SHP77 (cell line): ENCODE results near the gene SH3BP1.
A peak's percentile ranks its signal among the peaks of the same experiment; 100 is the strongest.

Experiments used
- DNase-seq, 2 experiments: peaks; one replicate each; lab custom pipeline; 2025; lab: John Stamatoyannopoulos, UW

Gene SH3BP1

DNA sequence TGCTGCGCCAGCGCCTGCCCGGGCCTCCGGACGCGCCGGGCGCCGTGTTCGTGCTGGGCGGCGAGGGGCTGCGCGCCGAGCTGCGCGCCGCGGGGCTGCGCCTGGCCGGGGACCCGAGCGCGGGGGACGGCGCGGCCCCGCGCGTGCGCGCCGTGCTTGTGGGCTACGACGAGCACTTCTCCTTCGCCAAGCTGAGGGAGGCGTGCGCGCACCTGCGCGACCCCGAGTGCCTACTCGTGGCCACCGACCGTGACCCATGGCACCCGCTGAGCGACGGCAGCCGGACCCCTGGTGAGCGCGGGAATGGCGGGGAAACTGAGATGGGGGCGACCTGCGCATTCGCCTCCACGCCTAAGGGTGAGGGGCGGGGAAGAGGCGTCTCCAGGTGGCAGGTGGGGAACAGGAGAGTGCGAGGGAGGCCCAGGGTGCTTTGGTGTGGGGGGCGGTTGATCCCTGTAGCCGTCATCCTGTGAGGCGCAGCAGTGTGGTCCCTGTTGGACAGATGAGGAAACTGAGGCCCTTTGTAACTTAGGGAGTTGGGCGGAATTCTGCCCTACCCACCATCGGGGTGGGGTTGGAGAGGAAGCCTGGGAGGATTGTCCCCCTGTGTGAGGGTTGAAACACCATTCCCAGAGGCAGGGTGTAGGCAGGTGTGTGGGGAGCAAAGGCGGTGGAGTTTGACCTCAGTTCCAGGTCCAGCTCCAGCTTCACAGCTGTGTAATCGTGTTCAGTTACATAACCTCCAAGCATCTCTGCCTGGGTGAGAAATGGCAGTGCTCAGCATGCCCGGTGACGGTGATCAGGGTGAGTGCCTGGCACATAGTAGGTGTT lies 19.8 kb downstream of the SH3BP1 start:
- DNase-seq = no peak

DNA sequence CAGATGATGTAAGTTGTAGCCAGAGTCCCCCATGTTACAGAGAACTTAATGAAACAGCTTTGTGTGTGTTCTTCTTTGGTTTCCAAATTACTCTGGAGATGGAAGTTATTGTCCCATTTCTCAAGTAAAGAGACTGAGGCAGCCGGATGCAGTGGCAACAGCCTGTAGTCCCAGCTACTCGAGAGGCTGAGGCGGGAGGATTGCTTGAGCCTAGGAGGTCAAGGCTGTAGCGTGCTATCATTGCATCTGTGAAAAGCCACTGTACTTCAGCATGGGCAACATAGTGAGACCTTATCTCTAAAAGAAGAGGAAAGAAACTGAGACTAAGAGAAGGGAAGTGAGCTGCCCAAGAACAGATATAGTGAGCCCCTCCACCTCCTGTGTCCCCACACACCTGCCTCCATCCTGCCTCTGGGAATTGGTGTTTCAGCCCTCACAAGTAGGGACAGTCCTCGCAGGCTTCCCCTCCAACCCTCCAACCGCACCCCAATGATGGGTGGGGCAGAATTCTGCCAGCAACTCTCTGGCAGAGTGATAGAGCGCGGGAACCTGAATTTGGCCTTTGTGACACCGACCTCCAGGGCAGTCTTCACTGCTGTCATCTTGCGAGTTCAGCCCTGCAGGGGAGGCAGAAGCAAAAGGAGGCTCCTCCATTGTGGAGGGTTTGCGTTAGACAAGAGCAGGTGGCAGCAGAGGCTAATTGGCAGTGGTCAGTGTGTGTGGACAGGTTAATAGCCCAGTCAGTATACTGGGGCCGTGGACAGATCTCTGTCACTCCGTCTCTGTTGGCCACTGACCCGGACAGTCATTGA lies 20.6 kb downstream of the SH3BP1 start:
- no peak for DNase-seq

DNA sequence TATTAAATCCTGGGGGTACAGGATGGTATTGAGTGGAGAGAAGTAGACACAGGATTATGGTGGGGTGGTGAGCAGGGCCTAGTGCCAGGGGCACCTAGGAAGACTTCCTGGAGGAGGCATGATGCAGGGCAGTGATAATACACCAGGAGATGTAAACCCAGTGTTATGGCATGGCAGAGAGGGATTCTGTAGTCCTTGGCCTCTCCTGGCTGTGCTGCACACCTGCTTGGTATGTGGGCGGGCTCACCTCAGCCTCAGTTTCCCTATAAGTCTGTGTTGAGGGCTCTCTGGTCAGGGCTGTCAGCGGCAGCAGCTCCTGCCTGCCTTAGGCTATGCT lies 21.2 kb downstream of the SH3BP1 start:
- DNase-seq = no peak

DNA sequence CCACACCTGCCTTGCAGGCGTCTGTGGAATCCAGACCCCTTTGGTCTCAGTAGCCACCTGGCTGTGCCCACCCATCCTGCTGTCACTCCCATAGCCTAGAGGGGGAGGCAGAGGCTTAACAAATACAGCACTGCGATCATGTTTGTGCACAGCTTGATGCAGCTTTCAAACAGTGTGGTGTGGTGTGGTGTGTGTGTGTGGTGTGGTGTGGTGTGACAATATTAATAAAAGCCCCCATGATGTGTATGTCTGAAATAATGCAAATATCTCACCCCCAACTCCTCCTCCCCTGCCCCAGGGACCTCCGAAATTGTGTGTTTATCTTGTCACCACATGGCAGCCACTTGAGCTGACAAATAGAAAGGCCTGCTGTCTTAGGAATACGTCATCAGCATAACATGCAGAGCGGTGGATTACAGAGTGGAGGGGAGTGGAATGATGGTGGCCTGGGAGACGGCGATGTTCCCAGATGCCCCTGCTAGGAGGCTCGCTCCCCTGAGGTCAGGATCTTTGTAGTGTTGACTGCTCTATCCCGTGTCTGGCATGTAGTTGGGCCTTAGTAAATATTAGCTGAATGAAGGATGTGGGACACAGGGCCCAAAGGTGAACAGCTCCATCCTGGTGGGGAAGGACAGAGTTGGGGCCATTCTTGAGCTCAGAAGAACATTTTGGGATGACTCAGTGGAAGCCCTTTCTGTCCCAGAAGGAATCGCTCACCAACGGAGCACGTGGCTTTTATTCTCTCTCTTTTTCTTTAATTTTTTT lies 21.9 kb downstream of the SH3BP1 start:
- peak; percentile 70 to 74 for DNase-seq

DNA sequence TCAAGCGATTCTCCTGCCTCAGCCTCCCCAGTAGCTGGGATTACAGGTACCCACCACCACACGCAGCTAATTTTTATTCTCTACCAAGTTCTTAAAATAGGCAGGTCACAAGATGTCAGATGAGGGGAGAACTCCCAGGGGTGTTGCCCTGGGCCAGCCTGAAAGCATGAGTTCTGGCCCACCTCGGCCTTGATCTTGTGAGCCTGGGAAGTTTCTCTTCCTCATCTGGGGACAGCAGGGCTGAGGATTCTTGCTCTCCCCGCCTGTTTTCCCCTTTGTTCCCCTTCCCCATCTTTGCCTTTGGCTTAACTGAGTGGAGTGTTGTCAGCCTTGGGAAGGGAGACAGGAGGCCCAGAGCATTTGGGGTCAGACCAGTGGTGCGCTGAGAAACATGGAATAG lies 22.6 kb downstream of the SH3BP1 start:
- DNase-seq = no peak

DNA sequence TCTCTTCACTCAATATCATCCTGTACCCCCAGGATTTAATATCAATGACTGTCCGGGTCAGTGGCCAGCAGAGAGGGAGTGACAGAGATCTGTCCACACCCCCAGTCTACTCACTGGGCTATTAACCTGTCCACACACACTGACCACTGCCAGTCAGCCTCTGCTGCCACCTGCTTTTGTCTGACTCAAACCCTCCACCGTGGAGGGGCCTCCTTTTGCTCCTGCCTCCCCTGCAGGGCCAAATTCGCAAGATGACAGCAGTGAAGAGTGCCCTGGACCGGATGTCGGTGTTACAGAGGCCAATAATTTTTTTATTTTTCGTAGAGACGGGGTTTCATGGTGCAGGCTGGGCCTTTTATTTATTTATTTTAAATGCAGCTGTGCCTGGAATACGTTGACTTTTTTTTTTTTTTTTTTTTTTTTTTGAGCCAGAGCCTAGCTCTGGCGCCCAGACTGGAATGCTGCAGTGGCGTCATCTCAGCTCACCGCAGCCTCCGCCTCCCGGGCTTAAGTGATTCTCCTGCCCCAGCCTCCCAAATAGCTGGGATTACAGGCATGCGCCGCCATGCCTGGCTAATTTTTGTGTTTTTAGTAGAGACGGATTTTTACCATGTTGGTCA lies 24.2 kb downstream of the SH3BP1 start:
- no peak for DNase-seq

DNA sequence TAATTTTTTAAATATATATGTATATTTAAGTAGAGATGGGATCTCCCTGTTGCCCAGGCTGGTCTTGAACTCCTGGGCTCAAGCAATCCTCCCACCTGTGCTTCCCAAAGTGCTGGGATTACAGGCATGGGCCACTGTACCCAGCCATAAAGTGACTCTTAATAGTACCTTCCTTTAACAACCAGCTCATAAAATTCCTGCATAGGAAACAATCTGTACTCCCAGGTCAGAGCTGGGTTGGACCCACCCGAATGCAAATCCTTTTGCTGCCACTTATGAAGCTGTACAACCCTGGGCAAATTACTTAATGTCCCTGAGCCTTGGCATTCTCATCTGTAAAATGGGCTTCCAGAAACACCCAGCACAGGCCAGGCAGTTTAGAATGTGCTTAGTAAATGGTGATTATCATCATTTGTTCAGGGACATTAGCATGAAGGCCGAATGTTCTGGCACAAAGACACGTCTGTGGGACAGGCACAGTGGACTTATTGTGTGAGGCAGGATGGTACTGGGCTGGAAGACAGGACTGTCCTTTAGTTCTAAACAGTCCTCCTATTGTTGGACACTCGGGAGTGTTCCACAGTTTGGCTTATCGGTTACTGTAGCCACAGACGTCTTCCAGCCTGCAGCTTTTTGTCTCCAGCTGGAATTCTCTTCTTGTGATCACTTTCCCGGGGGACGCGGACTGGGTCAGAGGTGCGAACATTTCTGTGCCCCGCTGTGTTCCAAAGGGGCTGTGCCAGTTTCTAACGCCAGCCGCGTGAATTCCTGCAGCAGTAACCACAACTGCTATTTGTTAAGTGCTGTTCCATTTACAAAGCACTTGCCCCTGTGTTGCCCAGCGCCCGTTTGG lies 25.0 kb downstream of the SH3BP1 start:
- no peak for DNase-seq

DNA sequence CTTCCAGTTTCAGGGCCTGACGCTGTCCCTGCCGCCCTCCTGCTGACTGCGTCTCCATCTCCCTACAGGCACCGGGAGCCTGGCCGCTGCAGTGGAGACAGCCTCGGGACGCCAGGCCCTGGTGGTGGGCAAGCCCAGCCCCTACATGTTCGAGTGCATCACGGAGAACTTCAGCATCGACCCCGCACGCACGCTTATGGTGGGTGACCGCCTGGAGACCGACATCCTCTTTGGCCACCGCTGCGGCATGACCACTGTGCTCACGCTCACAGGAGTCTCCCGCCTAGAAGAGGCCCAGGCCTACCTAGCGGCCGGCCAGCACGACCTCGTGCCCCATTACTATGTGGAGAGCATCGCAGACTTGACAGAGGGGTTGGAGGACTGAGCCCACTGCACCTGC lies 26.0 kb downstream of the SH3BP1 start:
- no peak for DNase-seq

DNA sequence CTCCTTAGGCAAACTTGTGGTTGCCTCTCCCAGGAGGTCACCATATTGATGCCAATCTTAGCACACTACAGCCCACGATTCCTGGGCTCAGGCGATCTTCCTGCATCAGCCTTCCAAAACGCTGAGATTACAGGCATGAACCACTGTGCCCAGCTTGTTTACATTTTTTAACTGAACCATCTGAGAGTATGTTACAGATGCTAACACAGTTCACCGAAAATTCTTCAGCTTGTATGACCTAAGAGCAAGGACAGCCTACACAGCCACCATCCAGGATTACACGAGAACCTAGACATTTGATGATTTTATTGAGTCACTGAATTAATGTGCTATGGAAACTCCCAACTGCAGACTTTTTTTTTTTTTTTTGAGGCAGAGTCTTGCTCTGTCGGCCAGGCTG lies 30.1 kb downstream of the SH3BP1 start:
- no peak for DNase-seq

DNA sequence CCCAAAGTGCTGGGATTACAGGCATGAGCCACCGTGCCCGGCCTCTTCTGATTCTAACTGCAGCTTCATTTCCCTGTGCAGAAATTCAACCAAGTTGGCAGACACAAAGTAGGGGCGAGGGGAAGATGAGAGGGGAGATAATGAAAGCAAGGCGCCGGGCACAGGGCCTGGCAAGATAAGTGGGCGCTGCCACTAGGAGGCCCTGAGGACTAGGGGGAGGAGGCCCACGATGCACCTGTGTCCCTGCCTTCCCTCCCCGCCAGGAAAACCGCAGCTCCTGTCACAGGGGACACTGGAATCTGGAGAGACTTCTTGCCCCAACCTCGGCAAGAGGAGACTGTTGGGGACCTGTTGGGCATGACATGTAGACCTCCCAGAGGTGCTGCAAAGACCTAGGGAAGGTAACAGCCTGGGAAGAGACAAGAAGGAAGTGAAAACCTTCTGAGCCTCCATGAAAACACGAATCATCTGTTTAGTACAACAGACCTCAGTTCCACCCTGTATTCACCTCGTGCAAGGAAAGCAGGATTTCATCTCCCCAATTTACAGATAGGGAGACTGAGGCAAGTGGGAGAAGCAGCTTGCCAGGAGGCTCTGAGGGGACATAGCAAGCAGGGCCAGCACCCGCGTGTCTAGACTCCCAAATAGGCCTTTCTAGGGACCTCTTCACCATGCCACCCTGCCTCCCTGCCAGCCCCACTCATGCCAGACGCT lies 32.9 kb downstream of the SH3BP1 start:
- no peak for DNase-seq

DNA sequence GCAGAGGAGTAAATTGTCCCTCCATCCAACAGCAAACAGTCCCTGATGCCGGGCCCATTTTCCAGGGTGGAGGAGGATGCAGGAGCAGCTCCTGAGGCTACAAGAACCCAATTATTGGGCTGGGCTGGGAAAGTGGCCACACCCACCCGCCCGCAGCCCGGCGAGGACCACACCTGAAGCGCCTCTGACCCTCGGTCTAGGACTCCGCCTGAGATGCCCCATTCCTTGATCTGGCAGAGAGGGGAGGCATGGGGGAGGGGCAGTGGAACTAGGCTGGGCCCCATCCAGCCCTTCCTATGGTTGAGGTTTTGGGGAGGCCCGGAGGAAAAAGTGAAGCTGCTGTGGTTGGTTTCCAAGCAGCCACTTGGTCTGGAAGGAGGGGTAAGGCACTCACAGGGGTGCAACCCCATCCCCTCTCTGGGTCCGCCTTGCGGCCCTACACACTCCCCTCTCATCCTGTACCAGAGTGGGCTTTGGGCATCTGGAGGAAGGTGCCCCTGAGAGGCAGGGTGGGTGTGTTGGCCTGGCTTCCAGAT lies 33.5 kb downstream of the SH3BP1 start:
- DNase-seq = no peak

DNA sequence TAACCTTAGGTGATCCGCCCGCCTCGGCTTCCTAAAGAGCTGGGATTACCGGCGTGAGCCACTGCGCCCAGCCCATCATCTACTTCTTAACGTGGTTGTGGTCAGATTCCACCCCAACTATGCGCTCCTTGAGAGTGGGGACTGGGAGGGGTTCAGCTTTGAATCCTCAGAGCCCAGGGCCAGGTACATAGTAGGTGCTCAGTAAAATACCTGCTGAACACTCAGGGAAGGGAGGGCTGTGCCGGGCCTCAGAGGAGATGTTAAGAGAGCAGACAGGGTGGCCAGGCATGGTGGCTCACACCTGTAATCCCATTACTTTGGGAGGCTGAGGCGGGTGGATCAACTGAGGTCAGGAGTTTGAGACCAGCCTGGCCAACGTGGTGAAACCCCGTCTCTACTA lies 34.8 kb downstream of the SH3BP1 start:
- DNase-seq = no peak

DNA sequence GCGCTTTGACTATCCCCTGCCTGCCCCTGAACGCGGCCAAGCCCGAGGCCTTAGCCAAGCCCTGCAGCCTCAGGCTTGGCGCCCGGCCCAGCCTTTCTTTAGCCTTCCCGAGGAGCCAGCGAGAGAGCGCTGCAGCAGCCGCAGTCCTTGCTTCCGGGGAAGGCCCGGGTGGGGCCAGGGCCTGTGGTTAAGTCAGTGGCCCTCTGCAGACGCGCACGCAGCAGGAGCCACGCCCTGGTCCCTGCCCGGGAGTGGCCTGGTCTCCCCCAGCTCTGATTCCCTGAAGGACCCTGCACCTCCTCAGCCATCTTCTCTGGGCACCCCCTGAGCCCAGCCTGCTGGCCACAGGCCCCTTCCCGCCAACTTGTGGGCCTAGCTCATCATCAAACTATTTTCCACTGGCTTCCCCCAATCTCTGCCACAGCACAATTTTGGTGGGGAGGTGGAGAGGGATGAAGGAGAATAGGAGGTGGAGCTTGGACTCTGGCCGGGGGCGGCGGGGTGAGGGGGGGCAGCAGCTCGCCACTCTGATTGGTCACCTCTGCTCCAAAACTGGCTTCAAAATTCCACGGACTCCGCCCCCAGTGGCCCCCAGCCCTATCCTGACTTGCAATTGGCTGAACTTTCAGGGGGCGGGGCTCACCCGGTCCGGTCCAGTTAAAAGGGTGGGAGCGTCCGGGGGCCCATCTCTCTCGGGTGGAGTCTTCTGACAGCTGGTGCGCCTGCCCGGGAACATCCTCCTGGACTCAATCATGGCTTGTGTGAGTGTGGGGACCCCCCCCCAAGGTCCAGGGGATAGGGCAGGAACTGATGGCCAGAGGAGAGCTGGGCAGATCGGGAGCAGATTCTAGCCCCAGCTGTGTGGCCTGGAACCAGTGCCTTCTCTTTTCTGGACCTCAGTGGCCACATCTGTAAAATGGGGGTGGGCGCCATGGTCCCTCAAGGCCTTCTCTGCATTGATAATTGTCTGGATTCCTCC lies 35.8 kb downstream of the SH3BP1 start, which contains the start of gene LGALS1:
Gene LGALS1, plus strand, starts transcription at position 686 of the 979 bp plus-strand sequence. Its CDS starts 67 bp downstream, at position 753.
- DNase-seq = peak; percentile 73 to 87

DNA sequence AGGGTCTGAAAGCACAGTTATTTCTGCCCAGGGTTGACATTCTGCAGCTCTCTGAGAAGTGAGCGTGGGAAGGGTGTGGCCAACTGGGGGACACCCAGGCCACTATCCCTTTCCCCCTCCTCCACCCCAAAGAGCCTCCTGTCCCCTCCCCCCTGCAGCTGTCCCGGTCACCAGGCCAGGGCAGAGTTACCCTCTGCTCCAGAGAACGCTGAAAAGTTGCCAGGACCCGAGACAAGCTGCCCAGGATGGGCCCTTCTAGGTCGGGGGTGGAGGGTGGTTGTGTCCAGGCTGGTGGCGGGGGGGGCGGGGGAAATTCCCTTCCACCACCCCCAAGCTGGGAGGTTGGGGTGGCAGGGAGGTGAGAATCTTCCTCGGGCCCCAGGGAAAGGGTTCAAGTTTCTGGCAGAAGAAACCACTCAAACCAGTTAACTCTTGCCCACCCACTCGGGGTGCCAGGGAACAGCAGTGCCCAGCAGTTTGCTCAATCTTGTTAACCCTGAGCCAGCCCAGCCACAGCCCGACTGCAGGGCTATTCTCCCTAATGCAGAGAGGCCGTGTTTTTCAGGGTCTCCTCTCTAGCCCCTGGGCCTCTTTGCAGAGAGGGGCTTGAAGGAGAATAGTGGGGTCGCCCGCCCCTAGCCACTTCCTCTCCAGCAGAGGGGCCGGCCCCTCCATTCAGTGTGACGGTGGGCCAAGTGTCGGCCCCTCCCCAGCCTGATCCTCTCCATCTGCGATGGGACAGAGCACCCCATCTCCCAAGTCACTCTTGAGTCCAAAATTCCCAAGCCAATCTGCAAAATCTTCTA lies 36.7 kb downstream of the SH3BP1 start:
- no peak for DNase-seq

DNA sequence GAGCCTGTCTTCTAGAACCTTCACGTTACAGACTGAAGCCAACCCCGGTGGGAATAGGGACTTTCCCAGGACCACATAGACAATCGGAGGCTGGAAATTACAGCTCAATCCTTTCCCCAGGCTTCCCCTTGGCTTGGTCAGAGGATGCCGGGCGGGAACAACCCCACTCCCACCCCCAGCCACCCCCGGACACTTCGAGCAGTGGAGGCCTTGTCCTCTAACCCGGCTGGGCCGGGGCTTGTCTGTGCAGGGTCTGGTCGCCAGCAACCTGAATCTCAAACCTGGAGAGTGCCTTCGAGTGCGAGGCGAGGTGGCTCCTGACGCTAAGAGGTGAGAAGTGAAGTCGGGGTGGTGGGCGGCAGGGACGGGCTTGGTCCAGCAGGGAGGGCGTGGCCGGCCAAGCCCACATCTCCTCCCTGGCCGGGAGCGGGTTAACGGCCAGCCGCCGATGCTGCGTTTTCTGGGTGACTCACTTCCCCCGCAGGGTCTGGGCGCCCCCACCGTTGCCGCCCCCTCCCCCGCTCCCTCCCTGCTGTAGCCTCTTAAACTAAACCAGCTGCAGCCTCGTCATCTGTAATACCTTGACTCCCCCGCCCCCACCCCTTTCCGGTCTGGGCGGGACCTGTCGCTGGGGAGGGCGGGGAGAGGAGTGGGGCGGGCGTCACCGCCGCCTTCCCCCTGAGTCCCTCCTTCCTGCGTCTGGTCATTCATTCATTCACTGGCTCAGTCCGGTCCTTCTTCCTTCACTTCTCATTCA lies 37.4 kb downstream of the SH3BP1 start:
- DNase-seq = peak; percentile 78

DNA sequence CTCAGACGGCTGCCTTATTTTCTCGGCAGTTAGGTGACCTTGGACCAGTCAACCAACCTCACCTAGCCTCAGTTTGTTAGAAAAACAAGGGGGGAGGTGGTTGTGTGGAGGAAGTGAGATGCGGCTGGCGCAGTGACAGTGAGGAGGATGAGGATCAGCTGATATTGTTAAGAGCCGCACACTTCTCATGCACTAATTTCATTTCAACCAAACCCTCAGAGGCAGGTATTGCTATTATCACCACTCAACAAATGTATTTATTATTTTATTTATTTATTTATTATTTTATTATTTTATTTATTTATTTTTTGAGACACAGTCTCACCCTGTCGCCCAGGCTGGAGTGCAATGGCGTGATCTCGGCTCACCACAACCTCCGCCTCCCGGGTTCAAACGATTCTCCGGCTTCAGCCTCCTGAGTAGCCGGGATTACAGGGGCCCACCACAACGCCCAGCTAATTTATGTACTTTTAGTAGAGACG lies 38.1 kb downstream of the SH3BP1 start:
- DNase-seq = no peak

DNA sequence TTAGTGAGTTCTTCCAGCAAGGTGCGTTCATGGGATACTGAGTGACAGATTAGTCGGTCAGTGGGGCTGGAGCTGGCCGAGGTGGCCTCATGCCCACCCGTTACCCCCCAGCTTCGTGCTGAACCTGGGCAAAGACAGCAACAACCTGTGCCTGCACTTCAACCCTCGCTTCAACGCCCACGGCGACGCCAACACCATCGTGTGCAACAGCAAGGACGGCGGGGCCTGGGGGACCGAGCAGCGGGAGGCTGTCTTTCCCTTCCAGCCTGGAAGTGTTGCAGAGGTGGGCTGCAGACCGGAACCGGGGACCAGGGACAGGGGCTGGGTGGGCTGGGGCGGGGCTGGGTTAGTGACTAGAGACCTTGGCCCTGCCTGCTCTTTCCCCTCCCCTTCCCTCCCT lies 38.9 kb downstream of the SH3BP1 start:
- DNase-seq = no peak
